MM.1S (cell line): Measurements from ENCODE around the gene CMIP.

Experiments
- DNase-seq: peaks from one replicate; pipeline ENCODE4 v3.0.0-alpha.2; 2015
- H2AFZ ChIP-seq: fragments of 300-600 bp; sonication (generic); 2 replicates; pipeline ENCODE4 v1.6.0; 2016; ENCODE audit warnings: antibody characterized with exemption, low read length
- H3F3A ChIP-seq: fragments of 300-600 bp; sonication (generic); 2 replicates; pipeline ENCODE4 v1.6.1; 2016; ENCODE audit warnings: mild to moderate bottlenecking, antibody characterized with exemption, low read length, moderate library complexity, mixed read lengths; ENCODE audit not compliant: insufficient read depth
- H3K27ac ChIP-seq: fragments of 300-600 bp; sonication (generic); 2 replicates; pipeline ENCODE4 v1.5.1; 2016; ENCODE audit warnings: mild to moderate bottlenecking, low read length
- H3K27me3 ChIP-seq: fragments of 300-600 bp; sonication (generic); replicated peaks from 2 replicates; pipeline ENCODE4 v1.6.0; 2016; ENCODE audit warnings: low read length; ENCODE audit not compliant: insufficient read depth
- H3K36me3 ChIP-seq: fragments of 300-600 bp; sonication (generic); replicated peaks from 2 replicates; pipeline ENCODE4 v1.6.1; 2016; ENCODE audit warnings: mild to moderate bottlenecking, low read length, mixed read lengths; ENCODE audit not compliant: insufficient read depth
- H3K4me1 ChIP-seq: fragments of 300-600 bp; sonication (generic); 2 replicates; pipeline ENCODE4 v1.6.1; 2016; ENCODE audit warnings: low read length, mixed read lengths
- H3K4me2 ChIP-seq: fragments of 300-600 bp; sonication (generic); 2 replicates; pipeline ENCODE4 v1.6.0; 2016; ENCODE audit warnings: low read depth, low read length
- H3K4me3 ChIP-seq: fragments of 300-600 bp; sonication (generic); 2 replicates; pipeline ENCODE4 v1.5.1; 2016; ENCODE audit warnings: low read length, mixed read lengths
- H3K79me2 ChIP-seq: fragments of 300-600 bp; sonication (generic); 2 replicates; pipeline ENCODE4 v1.6.1; 2016; ENCODE audit warnings: mixed run types, low read length, mixed read lengths
- H3K9ac ChIP-seq: fragments of 300-600 bp; sonication (generic); 2 replicates; pipeline ENCODE4 v1.6.1; 2016; ENCODE audit warnings: low read length, mixed read lengths
- H3K9me2 ChIP-seq: fragments of 300-600 bp; sonication (generic); replicated peaks from 2 replicates; pipeline ENCODE4 v1.6.1; 2016; ENCODE audit warnings: mild to moderate bottlenecking, low read length, mixed read lengths; ENCODE audit not compliant: insufficient read depth
- H3K9me3 ChIP-seq: fragments of 300-600 bp; sonication (generic); replicated peaks from 2 replicates; pipeline ENCODE4 v1.6.1; 2016; ENCODE audit warnings: mild to moderate bottlenecking, low read length, mixed read lengths; ENCODE audit not compliant: insufficient read depth
- H4K20me1 ChIP-seq: fragments of 300-600 bp; sonication (generic); 2 replicates; pipeline ENCODE4 v1.6.1; 2016; ENCODE audit warnings: mild to moderate bottlenecking, low read length, moderate library complexity, mixed read lengths; ENCODE audit not compliant: insufficient read depth
- EZH2 ChIP-seq: fragments of 300-600 bp; sonication (generic); optimal IDR thresholded peaks from 2 replicates; pipeline ENCODE3; 2017; ENCODE audit warnings: low read depth, mild to moderate bottlenecking, antibody characterized with exemption, low read length, mixed read lengths
- EZH2phosphoT487 ChIP-seq: fragments of 300-600 bp; sonication (generic); IDR thresholded peaks from 2 replicates; pipeline ENCODE4 v1.6.1; 2018; ENCODE audit warnings: antibody characterized with exemption, low read length
- TF ChIP-seq, protein P1 (sequence below): fragments of 300-600 bp; sonication (generic); IDR thresholded peaks from 2 replicates; pipeline ENCODE4 v1.5.1; 2016; ENCODE audit warnings: antibody characterized with exemption, low read length, mixed read lengths

The CMIP gene

DNA sequence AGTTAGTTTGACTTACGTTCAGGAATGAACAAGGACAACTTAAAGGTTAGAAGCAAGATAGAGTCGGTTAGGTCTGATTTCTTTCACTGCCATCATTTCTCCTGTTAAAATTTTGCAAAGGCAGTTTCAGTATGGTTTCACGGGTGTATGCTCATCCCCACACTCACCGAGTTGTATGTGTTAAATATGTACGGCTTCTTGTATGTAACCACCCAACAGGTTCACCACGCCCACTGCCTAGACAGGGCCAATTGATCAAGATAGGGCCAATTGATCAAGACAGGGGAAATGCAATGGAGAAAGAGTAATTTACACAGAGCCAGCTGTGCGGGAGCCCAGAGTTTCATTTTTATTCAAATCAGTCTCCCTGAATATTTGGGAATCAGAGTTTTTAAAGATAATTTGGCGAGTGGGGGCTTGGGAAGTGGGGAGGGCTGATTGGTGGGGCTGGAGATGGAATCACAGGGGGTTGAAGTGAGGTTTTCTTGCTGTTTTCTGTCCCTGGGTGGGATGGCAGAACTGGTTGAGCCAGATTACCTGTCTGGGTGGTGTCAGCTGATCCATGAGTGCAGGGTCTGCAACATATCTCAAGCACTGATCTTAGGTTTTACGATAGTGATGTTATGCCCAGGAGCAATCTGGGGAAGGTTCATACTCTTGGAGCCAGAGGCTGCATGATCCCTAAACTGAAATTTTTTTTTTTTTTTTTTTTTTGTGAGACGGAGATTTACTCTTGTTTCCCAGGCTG lies 272.0 kb downstream of the CMIP start:
- Histone ChIP-seq H3K27me3 (no peaks in the 10 kb centered on the region), H3K9me2 (no peaks in the 10 kb centered on the region), H3F3A (peaks cover 22% of the 10 kb centered on the region), H3K9me3 (no peaks in the 10 kb centered on the region), H3K79me2 (no peaks in the 10 kb centered on the region), H3K4me3 (peak overlapping the region; percentile 48; the same call in 1 of the 2 replicates), H3K27ac (peak overlapping the region; percentile 99; the same call in 1 of the 2 replicates), H3K4me1 (peaks cover 9% of the 10 kb centered on the region), H2AFZ (no peak overlapping the region), H3K9ac (peak overlapping the region; percentile 64), H3K36me3 (no peaks in the 10 kb centered on the region), H3K4me2 (peak overlapping the region; percentile 96), H4K20me1 (no peaks in the 10 kb centered on the region)
- TF ChIP-seq EZH2: no peak
- DNase-seq: peak; percentile 42

DNA sequence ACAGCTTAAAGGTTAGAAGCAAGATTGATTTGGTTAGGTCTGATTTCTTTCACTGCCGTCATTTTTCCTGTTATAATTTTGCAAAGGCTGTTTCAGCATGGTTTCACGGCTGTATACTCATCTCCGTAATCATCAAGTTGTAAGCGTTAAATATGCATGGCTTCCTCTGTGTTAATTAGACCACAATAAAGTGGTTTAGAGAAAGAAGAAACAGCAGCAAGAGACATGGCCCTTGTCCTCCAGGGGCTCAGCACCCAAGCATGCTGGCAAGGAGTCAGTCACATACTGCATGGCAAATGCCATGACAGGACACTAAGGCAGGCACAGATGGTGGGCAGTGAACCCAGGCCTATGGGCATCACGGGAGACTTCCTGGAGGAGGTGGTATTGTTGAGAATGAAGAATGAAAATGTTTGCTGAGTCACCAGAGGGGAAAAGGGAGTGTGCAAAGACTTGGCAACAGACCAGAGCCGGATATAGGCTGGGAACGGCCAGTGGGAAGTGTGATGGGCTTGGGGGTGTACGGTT lies 273.1 kb downstream of the CMIP start:
- H3K27me3 ChIP-seq: no peaks in the 10 kb centered on the region
- TF ChIP-seq, protein P1, sequence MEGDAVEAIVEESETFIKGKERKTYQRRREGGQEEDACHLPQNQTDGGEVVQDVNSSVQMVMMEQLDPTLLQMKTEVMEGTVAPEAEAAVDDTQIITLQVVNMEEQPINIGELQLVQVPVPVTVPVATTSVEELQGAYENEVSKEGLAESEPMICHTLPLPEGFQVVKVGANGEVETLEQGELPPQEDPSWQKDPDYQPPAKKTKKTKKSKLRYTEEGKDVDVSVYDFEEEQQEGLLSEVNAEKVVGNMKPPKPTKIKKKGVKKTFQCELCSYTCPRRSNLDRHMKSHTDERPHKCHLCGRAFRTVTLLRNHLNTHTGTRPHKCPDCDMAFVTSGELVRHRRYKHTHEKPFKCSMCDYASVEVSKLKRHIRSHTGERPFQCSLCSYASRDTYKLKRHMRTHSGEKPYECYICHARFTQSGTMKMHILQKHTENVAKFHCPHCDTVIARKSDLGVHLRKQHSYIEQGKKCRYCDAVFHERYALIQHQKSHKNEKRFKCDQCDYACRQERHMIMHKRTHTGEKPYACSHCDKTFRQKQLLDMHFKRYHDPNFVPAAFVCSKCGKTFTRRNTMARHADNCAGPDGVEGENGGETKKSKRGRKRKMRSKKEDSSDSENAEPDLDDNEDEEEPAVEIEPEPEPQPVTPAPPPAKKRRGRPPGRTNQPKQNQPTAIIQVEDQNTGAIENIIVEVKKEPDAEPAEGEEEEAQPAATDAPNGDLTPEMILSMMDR: no peak
- TF ChIP-seq EZH2phosphoT487 (no peak), EZH2 (no peak)
- H2AFZ ChIP-seq: no peak overlapping the region
- H4K20me1 ChIP-seq: no peaks in the 10 kb centered on the region
- DNase-seq: no peak
- no peaks in the 10 kb centered on the region for H3K79me2 ChIP-seq
- H3K9ac ChIP-seq: no peak overlapping the region
- peaks cover 9% of the 10 kb centered on the region for H3K4me1 ChIP-seq
- H3K36me3 ChIP-seq: no peaks in the 10 kb centered on the region
- H3K4me3 ChIP-seq: no peak overlapping the region
- no peak overlapping the region for H3K27ac ChIP-seq
- H3K9me2 ChIP-seq: no peaks in the 10 kb centered on the region
- H3K4me2 ChIP-seq: no peak overlapping the region
- peaks cover 22% of the 10 kb centered on the region for H3F3A ChIP-seq
- no peaks in the 10 kb centered on the region for H3K9me3 ChIP-seq

DNA sequence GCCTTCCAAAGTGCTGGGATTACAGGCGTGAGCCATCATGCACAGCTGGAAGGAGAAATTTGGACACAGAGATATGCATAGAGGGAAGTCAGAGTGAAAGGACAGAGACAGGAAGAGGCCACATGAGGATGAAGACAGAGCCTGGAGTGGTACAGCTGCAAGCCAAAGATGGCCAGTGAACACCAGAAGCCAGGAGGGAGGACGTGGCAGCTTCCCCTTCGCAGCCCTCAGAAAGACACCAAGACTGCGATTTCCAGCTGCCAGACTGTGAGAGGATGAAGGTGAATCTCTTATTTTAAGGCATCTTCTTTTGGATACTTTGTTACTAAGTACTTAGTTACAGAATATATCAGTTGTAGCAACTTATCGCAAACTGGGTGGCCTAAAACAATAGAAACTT lies 274.0 kb downstream of the CMIP start:
- peaks cover 9% of the 10 kb centered on the region for H3K4me1 ChIP-seq
- no peak overlapping the region for H3K9ac ChIP-seq
- no peaks in the 10 kb centered on the region for H4K20me1 ChIP-seq
- no peak overlapping the region for H3K4me3 ChIP-seq
- H3K27ac ChIP-seq: no peak overlapping the region
- no peak for DNase-seq
- H3K9me2 ChIP-seq: no peaks in the 10 kb centered on the region
- no peaks in the 10 kb centered on the region for H3K36me3 ChIP-seq
- H3K4me2 ChIP-seq: no peak overlapping the region
- H3K9me3 ChIP-seq: no peaks in the 10 kb centered on the region
- H3K27me3 ChIP-seq: no peaks in the 10 kb centered on the region
- no peaks in the 10 kb centered on the region for H3K79me2 ChIP-seq
- H3F3A ChIP-seq: peaks cover 22% of the 10 kb centered on the region
- H2AFZ ChIP-seq: no peak overlapping the region
- TF ChIP-seq, protein P1: no peak
- TF ChIP-seq EZH2phosphoT487 (no peak), EZH2 (no peak)

DNA sequence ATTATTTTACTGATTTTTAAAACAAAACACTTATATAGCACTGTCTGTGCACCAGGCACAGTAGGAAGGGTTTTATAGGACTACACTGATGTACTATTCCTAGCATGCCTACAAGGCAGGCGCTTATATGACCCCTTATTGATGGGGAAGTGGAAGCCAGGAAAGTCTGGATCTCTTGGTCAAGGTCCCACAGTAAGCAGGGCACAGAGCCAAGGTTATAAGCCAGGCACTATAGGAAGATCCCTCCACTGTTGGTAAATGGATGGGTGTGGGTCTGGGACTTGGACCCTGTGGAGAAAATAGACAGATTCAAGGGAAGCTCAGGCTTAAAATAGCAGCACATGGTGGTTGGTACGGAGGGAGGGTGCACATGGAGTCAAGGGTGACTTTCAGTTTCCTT lies 275.4 kb downstream of the CMIP start:
- H4K20me1 ChIP-seq: no peaks in the 10 kb centered on the region
- H3F3A ChIP-seq: peaks cover 17% of the 10 kb centered on the region
- peaks cover 3% of the 10 kb centered on the region; the same call in 1 of the 2 replicates for H3K4me1 ChIP-seq
- H3K36me3 ChIP-seq: no peaks in the 10 kb centered on the region
- no peaks in the 10 kb centered on the region for H3K79me2 ChIP-seq
- no peak for DNase-seq
- no peak overlapping the region for H3K4me3 ChIP-seq
- H2AFZ ChIP-seq: no peak overlapping the region
- H3K9me3 ChIP-seq: no peaks in the 10 kb centered on the region
- H3K9ac ChIP-seq: no peak overlapping the region
- no peaks in the 10 kb centered on the region for H3K27me3 ChIP-seq
- H3K9me2 ChIP-seq: no peaks in the 10 kb centered on the region
- H3K27ac ChIP-seq: no peak overlapping the region
- H3K4me2 ChIP-seq: no peak overlapping the region
- no peak for TF ChIP-seq EZH2
- TF ChIP-seq, protein P1: no peak
- no peak for TF ChIP-seq EZH2phosphoT487
